HepG2 (cell line): Measurements from ENCODE around the gene SRSF3. TPM values are rescaled to one million over a fixed set of nuclear protein-coding genes. Genes with fewer than 3 reads are reported as not detected.

Source experiments
- ADNP ChIP-seq: sonication (generic); formaldehyde crosslinking; IDR thresholded peaks from 2 replicates; pipeline ENCODE4 v1.4.0; 2020; ENCODE audit warnings: missing genetic modification reagents
- AKNA ChIP-seq: sonication (generic); formaldehyde crosslinking; IDR thresholded peaks from 2 replicates; pipeline ENCODE4 v1.4.0; 2020; ENCODE audit warnings: missing genetic modification reagents, borderline replicate concordance
- ATF2 ChIP-seq: sonication (generic); formaldehyde crosslinking; IDR thresholded peaks from 2 replicates; pipeline ENCODE4 v1.4.0; 2020; ENCODE audit warnings: missing genetic modification reagents
- BCL6 ChIP-seq: IDR thresholded peaks from 2 replicates; pipeline ENCODE4 v1.6.1; 2016; ENCODE audit warnings: missing genetic modification reagents, missing compliant biosample characterization
- CSRNP1 ChIP-seq: sonication (generic); formaldehyde crosslinking; IDR thresholded peaks from 2 replicates; pipeline ENCODE4 v1.8.1; 2023; ENCODE audit warnings: mild to moderate bottlenecking, missing genetic modification reagents
- FOXC1 ChIP-seq: sonication (generic); formaldehyde crosslinking; IDR thresholded peaks from 2 replicates; pipeline ENCODE4 v1.8.0; 2022; ENCODE audit warnings: mild to moderate bottlenecking, missing genetic modification reagents, borderline replicate concordance
- GTF2F1 ChIP-seq: fragments of 150-350 bp; IDR thresholded peaks from 2 replicates; pipeline ENCODE4 v1.6.1; 2014; ENCODE audit warnings: low read length
- HNRNPH1 ChIP-seq: fragments of 200-400 bp; formaldehyde crosslinking; optimal IDR thresholded peaks from 2 replicates; pipeline ENCODE3; 2017; ENCODE audit warnings: mild to moderate bottlenecking, low read depth, low read length
- KAT2B ChIP-seq: fragments of 150-350 bp; IDR thresholded peaks from 2 replicates; pipeline ENCODE4 v1.6.1; 2014; ENCODE audit warnings: low read depth, low read length, borderline replicate concordance
- MYC ChIP-seq: sonication (generic); formaldehyde crosslinking; IDR thresholded peaks from 2 replicates; pipeline ENCODE4 v1.9.0; 2021; ENCODE audit warnings: missing genetic modification reagents, borderline replicate concordance
- NR2C2 ChIP-seq: sonication (generic); formaldehyde crosslinking; IDR thresholded peaks from 2 replicates; pipeline ENCODE4 v1.4.0; 2020; ENCODE audit warnings: missing genetic modification reagents, mild to moderate bottlenecking, moderate library complexity, borderline replicate concordance
- POGZ ChIP-seq: sonication (generic); formaldehyde crosslinking; IDR thresholded peaks from 2 replicates; pipeline ENCODE4 v1.4.0; 2020; ENCODE audit warnings: mild to moderate bottlenecking, missing genetic modification reagents
- SMAD1 ChIP-seq: sonication (generic); formaldehyde crosslinking; IDR thresholded peaks from 2 replicates; pipeline ENCODE4 v1.4.0; 2020; ENCODE audit warnings: missing genetic modification reagents, low read depth, mild to moderate bottlenecking, borderline replicate concordance
- ZEB1 ChIP-seq: IDR thresholded peaks from 2 replicates; pipeline ENCODE4 v1.6.1; 2012; ENCODE audit warnings: mild to moderate bottlenecking, low read depth, inconsistent platforms; ENCODE audit not compliant: insufficient replicate concordance
- ZIK1 ChIP-seq: sonication (generic); formaldehyde crosslinking; IDR thresholded peaks from 2 replicates; pipeline ENCODE4 v1.5.0; 2020; ENCODE audit warnings: mild to moderate bottlenecking, low read depth, missing genetic modification reagents, borderline replicate concordance
- ZNF180 ChIP-seq: sonication (generic); formaldehyde crosslinking; IDR thresholded peaks from 2 replicates; pipeline ENCODE4 v1.4.0; 2020; ENCODE audit warnings: low read depth, missing genetic modification reagents, borderline replicate concordance
- ZNF30 ChIP-seq: sonication (generic); formaldehyde crosslinking; IDR thresholded peaks from 2 replicates; pipeline ENCODE4 v1.5.0; 2020; ENCODE audit warnings: mild to moderate bottlenecking, missing genetic modification reagents
- ZNF501 ChIP-seq: sonication (generic); formaldehyde crosslinking; IDR thresholded peaks from 2 replicates; pipeline ENCODE4 v1.5.1; 2020; ENCODE audit warnings: mild to moderate bottlenecking, moderate library complexity, missing genetic modification reagents
- ZNF562 ChIP-seq: sonication (generic); formaldehyde crosslinking; IDR thresholded peaks from 2 replicates; pipeline ENCODE4 v1.8.0; 2022; ENCODE audit warnings: missing genetic modification reagents, borderline replicate concordance
- polyA plus RNA-seq, 8 experiments: library from polyadenylated mRNA; depleted of rRNA in 3 of 8; stranded (reverse) in 7 of 8; unstranded in 1 of 8; fragments of >200 nt; fragmentation: Illumina TruSeq in 4 of 8; extraction: Trizol in 4 of 8; gene quantifications; 2 replicates each; pipeline versions ENCODE4 v1.2.1 to v1.2.3, GENCODE V29; 2011 to 2016; ENCODE audit warnings: low read depth in 4 of 8, missing spikeins in 1 of 8, mixed read lengths in 1 of 8; ENCODE audit not compliant: insufficient read depth in 1 of 8
- total RNA-seq, 5 experiments: library from RNA; depleted of rRNA; stranded (reverse); fragments of >200 nt; fragmentation: Illumina TruSeq; extraction: Trizol; gene quantifications; 2 replicates each; pipeline ENCODE4 v1.2.3, GENCODE V29; 2016; ENCODE audit warnings: low read depth in 1 of 5

SRSF3 gene
- total and polyA plus RNA-seq, 2 of the 13 experiments (the other 11 are each of a cell fraction or from before 2014, with no cell fraction given): 206 to 684 TPM

- peak; percentile 42; the same call in 1 of the 2 replicates for TF ChIP-seq BCL6
- TF ChIP-seq ADNP (CRISPR knock-in tag): no peak
- no peak for TF ChIP-seq GTF2F1
- peak; percentile 68 for TF ChIP-seq ZNF501 (CRISPR knock-in tag)
- no peak for TF ChIP-seq ZNF180 (CRISPR knock-in tag)
- no peak for TF ChIP-seq ZNF30 (CRISPR knock-in tag)
- TF ChIP-seq MYC (CRISPR knock-in tag): peak; percentile 77; the same call in 1 of the 2 replicates
- TF ChIP-seq ATF2 (CRISPR knock-in tag): no peak; the same call in 1 of the 2 replicates
- no peak for TF ChIP-seq ZNF562
- no peak for TF ChIP-seq HNRNPH1
- peak; percentile 77; the same call in 1 of the 2 replicates for TF ChIP-seq POGZ (CRISPR knock-in tag)
- peak; percentile 46; the same call in 1 of the 2 replicates for TF ChIP-seq NR2C2 (CRISPR knock-in tag)
- TF ChIP-seq FOXC1 (CRISPR knock-in tag): peak; percentile 60; the same call in 1 of the 2 replicates
- peak; percentile 84; the same call in 1 of the 2 replicates for TF ChIP-seq SMAD1 (CRISPR knock-in tag)
- 0 out of 2 replicates have a peak, but pooled peaks have one; percentile 54 for TF ChIP-seq AKNA
- peak; percentile 56; the same call in 1 of the 2 replicates for TF ChIP-seq CSRNP1 (CRISPR knock-in tag)
- no peak for TF ChIP-seq KAT2B
- TF ChIP-seq ZEB1: peak; percentile 22
- TF ChIP-seq ZIK1 (CRISPR knock-in tag): peak; percentile 47; the same call in 1 of the 2 replicates
Measured at GRCh38 chr6:36546920-36547645, 47.1 kb upstream of the SRSF3 start, which contains the start of gene STK38 (continued).
